GM23338 (cell line): Measurements from ENCODE around the gene USP30.

Experiments
- CREB1 ChIP-seq: fragments of 250-450 bp; sonication (Bioruptor Pico); IDR thresholded peaks from 2 replicates; pipeline ENCODE4 v1.5.0; 2020; ENCODE audit warnings: low read depth, mild to moderate bottlenecking, moderate library complexity
- CTCF ChIP-seq, 2 experiments: fragments of 200-600 bp in 1 of 2; sonication (generic) in 1 of 2; conservative IDR thresholded peaks; 2 replicates each; pipeline versions ENCODE4 v1.5.1 to v1.6.1; 2016 to 2017; ENCODE audit warnings: antibody characterized with exemption in 2 of 2, low read depth in 2 of 2, mild to moderate bottlenecking in 2 of 2, moderate library complexity in 1 of 2
- EZH2 ChIP-seq: fragments of 200-600 bp; sonication (generic); IDR thresholded peaks from one replicate; pipeline ENCODE4 v1.8.0; 2017; ENCODE audit warnings: antibody characterized with exemption, mild to moderate bottlenecking, low read depth; ENCODE audit not compliant: unreplicated experiment
- EZH2phosphoT487 ChIP-seq: fragments of 200-600 bp; sonication (generic); IDR thresholded peaks from one replicate; pipeline ENCODE4 v1.8.1; 2018; ENCODE audit warnings: antibody characterized with exemption; ENCODE audit not compliant: unreplicated experiment
- JUNB ChIP-seq: IDR thresholded peaks from one replicate; pipeline ENCODE4 v1.6.1; 2016; ENCODE audit warnings: antibody characterized with exemption; ENCODE audit not compliant: unreplicated experiment
- NANOG ChIP-seq: IDR thresholded peaks from 2 replicates; pipeline ENCODE4 v1.6.1; 2016; ENCODE audit warnings: antibody characterized with exemption, borderline replicate concordance
- POLR2AphosphoS5 ChIP-seq: IDR thresholded peaks from 2 replicates; pipeline ENCODE4 v1.6.1; 2016; ENCODE audit warnings: antibody characterized with exemption, low read depth
- STAT1 ChIP-seq: IDR thresholded peaks from one replicate; pipeline ENCODE4 v1.6.1; 2016; ENCODE audit warnings: antibody characterized with exemption; ENCODE audit not compliant: unreplicated experiment
- ZNF114 ChIP-seq: fragments of 250-450 bp; sonication (Bioruptor Pico); IDR thresholded peaks from 2 replicates; pipeline ENCODE4 v1.5.0; 2020; ENCODE audit warnings: mild to moderate bottlenecking, moderate library complexity
- ZNF331 ChIP-seq: fragments of 250-450 bp; sonication (Bioruptor Pico); IDR thresholded peaks from 2 replicates; pipeline ENCODE4 v1.5.0; 2020; ENCODE audit warnings: low read depth, mild to moderate bottlenecking, moderate library complexity
- ZNF462 ChIP-seq: fragments of 250-450 bp; sonication (Bioruptor Pico); IDR thresholded peaks from 2 replicates; pipeline ENCODE4 v1.5.0; 2020; ENCODE audit warnings: mild to moderate bottlenecking, moderate library complexity
- TF ChIP-seq, protein P1 (sequence below): IDR thresholded peaks from one replicate; pipeline ENCODE4 v1.6.1; 2018; ENCODE audit warnings: antibody characterized with exemption; ENCODE audit not compliant: unreplicated experiment
- TF ChIP-seq, protein P2 (sequence below): IDR thresholded peaks from 2 replicates; pipeline ENCODE4 v1.6.1; 2016; ENCODE audit warnings: antibody characterized with exemption

- TF ChIP-seq EZH2: no peak
- TF ChIP-seq CTCF (conservative IDR thresholded peaks at IDR 0.05; ENCODE audit: low read depth in 2 of 2): no peak
- TF ChIP-seq, protein P1, sequence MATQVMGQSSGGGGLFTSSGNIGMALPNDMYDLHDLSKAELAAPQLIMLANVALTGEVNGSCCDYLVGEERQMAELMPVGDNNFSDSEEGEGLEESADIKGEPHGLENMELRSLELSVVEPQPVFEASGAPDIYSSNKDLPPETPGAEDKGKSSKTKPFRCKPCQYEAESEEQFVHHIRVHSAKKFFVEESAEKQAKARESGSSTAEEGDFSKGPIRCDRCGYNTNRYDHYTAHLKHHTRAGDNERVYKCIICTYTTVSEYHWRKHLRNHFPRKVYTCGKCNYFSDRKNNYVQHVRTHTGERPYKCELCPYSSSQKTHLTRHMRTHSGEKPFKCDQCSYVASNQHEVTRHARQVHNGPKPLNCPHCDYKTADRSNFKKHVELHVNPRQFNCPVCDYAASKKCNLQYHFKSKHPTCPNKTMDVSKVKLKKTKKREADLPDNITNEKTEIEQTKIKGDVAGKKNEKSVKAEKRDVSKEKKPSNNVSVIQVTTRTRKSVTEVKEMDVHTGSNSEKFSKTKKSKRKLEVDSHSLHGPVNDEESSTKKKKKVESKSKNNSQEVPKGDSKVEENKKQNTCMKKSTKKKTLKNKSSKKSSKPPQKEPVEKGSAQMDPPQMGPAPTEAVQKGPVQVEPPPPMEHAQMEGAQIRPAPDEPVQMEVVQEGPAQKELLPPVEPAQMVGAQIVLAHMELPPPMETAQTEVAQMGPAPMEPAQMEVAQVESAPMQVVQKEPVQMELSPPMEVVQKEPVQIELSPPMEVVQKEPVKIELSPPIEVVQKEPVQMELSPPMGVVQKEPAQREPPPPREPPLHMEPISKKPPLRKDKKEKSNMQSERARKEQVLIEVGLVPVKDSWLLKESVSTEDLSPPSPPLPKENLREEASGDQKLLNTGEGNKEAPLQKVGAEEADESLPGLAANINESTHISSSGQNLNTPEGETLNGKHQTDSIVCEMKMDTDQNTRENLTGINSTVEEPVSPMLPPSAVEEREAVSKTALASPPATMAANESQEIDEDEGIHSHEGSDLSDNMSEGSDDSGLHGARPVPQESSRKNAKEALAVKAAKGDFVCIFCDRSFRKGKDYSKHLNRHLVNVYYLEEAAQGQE: no peak
- no peak for TF ChIP-seq POLR2AphosphoS5
- TF ChIP-seq JUNB: no peak
- TF ChIP-seq EZH2phosphoT487: no peak
- TF ChIP-seq CREB1 (CRISPR knock-in tag): no peak
- TF ChIP-seq, protein P2, sequence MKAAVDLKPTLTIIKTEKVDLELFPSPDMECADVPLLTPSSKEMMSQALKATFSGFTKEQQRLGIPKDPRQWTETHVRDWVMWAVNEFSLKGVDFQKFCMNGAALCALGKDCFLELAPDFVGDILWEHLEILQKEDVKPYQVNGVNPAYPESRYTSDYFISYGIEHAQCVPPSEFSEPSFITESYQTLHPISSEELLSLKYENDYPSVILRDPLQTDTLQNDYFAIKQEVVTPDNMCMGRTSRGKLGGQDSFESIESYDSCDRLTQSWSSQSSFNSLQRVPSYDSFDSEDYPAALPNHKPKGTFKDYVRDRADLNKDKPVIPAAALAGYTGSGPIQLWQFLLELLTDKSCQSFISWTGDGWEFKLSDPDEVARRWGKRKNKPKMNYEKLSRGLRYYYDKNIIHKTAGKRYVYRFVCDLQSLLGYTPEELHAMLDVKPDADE: no peak
- TF ChIP-seq ZNF331: no peak
- TF ChIP-seq NANOG: no peak
- no peak for TF ChIP-seq ZNF114 (CRISPR knock-in tag)
- no peak for TF ChIP-seq ZNF462 (CRISPR knock-in tag)
- no peak for TF ChIP-seq STAT1
Measured at GRCh38 chr12:109064143-109064542, 11.8 kb downstream of the USP30 start.
